ENCODE data around the gene FAM9C.

GRCh38 chrX:13077168-13077567 lies 32.7 kb upstream of the FAM9C start:
- no peak for TF ChIP-seq CTCF (IDR thresholded peaks at IDR 0.05; ENCODE audit: insufficient read depth, low read depth, low read length)
- no peak for TF ChIP-seq EZH2 (IDR thresholded peaks at IDR 0.05; ENCODE audit: insufficient read depth, low read length)

Data from astrocyte (in vitro differentiated cells and primary cell).